Measurements from ENCODE around the gene LAMA5. TPM values are rescaled to one million over a fixed set of nuclear protein-coding genes. Genes with fewer than 3 reads are reported as not detected.

LAMA5 gene
- total RNA-seq, 1 donor from 2014 or later = 26.2 TPM

- no peak for DNase-seq (ENCODE audit: low spot score)
Measured at GRCh38 chr20:62266851-62267250, 100.3 kb downstream of the LAMA5 start.

GRCh38 chr20:62266340-62266739 is 100.8 kb downstream of the LAMA5 start:
- DNase-seq (ENCODE audit: low spot score) = no peak

- no peak for DNase-seq (ENCODE audit: low spot score)
Measured at GRCh38 chr20:62265365-62265764, 101.7 kb downstream of the LAMA5 start.

GRCh38 chr20:62263396-62263795 is 103.7 kb downstream of the LAMA5 start:
- no peak for DNase-seq (ENCODE audit: low spot score)

GRCh38 chr20:62262064-62262463 is 105.0 kb downstream of the LAMA5 start:
- no peak for DNase-seq (ENCODE audit: low spot score)

DNA sequence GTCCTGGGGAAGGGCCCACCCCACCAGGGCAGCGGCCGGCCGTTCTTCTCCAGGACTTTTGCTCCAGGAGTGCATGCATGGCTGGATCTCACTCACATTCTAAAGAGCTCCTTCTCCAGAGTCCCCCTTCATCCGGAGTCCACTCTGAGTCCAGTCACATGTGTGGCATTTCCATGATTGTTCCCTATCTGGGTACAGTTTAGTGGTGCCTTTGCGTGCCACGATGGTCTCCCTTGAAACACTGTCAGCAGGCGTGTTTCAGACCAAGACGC is 107.9 kb downstream of the LAMA5 start:
- DNase-seq (ENCODE audit: low spot score) = no peak

Other genes with a start within 250 kb of the LAMA5 start
- 42.6 TPM for gene LSM14B, start 244.8 kb downstream of the LAMA5 start, total RNA-seq (ENCODE audit: insufficient read depth, low replicate concordance)
- gene PSMA7, start 223.9 kb downstream of the LAMA5 start, total RNA-seq (ENCODE audit: insufficient read depth, low replicate concordance) = 166 TPM
- 5.5 TPM for gene SS18L1, start 223.5 kb downstream of the LAMA5 start, total RNA-seq (ENCODE audit: insufficient read depth, low replicate concordance)
- gene MTG2, start 184.3 kb downstream of the LAMA5 start, total RNA-seq (ENCODE audit: insufficient read depth, low replicate concordance) = 14.4 TPM
- gene HRH3, start 147.0 kb downstream of the LAMA5 start, total RNA-seq (ENCODE audit: insufficient read depth, low replicate concordance) = not detected
- gene OSBPL2, start 128.8 kb downstream of the LAMA5 start, total RNA-seq (ENCODE audit: insufficient read depth, low replicate concordance) = 42.4 TPM
- gene ADRM1, start 64.3 kb downstream of the LAMA5 start, total RNA-seq (ENCODE audit: insufficient read depth, low replicate concordance) = 29.6 TPM
- 549 TPM for gene RPS21, start 19.8 kb upstream of the LAMA5 start, total RNA-seq (ENCODE audit: insufficient read depth, low replicate concordance)
- 0.96 TPM for gene CABLES2, start 40.0 kb upstream of the LAMA5 start, total RNA-seq (ENCODE audit: insufficient read depth, low replicate concordance)
- gene RBBP8NL, start 60.2 kb upstream of the LAMA5 start, total RNA-seq (ENCODE audit: insufficient read depth, low replicate concordance) = not detected
- gene GATA5, start 108.7 kb upstream of the LAMA5 start, total RNA-seq (ENCODE audit: insufficient read depth, low replicate concordance) = 0.48 TPM